ENCODE measurements around the gene AARSD1.
"Not testable (repeated sequence)": the region's sequence is repeated elsewhere in the genome, so short reads cannot be mapped to it uniquely, and the experiment has no call there.

The AARSD1 gene

DNA sequence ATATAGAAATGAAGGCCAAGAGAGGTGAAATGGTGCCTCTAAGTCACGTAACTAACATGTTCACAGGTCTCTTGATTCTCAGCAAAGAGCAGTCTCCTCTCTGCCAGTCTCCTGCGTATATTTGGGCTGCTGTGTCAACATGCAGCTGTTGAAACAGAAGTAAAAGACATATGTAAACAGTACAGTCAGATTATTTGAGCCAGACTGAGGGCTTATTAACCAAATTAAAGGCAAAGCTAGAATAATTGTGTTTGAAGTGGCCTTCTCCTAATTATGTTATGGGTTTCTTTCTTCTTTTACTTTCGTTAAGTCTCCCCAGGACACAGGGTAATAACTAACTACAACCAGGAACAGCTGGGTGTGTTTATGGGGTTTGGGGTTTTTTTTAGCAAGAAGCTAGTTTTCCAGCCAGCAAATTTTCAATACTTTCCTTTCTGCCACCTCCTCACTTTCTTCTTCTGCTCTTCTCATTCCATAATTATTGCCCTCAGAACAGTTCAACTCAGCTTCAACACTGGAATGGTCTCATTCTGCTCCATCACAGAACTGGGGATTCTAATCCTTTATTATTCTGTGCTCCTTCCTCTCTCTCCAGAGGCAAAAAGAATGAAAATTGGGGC is 45.2 kb downstream of the AARSD1 start:
- H3K27ac ChIP-seq, result no peak overlapping the region
- TF ChIP-seq, protein P1, sequence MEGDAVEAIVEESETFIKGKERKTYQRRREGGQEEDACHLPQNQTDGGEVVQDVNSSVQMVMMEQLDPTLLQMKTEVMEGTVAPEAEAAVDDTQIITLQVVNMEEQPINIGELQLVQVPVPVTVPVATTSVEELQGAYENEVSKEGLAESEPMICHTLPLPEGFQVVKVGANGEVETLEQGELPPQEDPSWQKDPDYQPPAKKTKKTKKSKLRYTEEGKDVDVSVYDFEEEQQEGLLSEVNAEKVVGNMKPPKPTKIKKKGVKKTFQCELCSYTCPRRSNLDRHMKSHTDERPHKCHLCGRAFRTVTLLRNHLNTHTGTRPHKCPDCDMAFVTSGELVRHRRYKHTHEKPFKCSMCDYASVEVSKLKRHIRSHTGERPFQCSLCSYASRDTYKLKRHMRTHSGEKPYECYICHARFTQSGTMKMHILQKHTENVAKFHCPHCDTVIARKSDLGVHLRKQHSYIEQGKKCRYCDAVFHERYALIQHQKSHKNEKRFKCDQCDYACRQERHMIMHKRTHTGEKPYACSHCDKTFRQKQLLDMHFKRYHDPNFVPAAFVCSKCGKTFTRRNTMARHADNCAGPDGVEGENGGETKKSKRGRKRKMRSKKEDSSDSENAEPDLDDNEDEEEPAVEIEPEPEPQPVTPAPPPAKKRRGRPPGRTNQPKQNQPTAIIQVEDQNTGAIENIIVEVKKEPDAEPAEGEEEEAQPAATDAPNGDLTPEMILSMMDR (conservative IDR thresholded peaks at IDR 0.05; ENCODE audit: low read depth), result no peak
- DNase-seq (ENCODE audit: low spot score), result no peak
- ChIA-PET CTCF (interaction anchor here (0.6 kb wide), 1 partner anchor 11 kb away, joined by 4 read pairs; no protein-coding TSS in a partner anchor), POLR2A (ENCODE audit: low non-redundant PET) (no interaction called here)

DNA sequence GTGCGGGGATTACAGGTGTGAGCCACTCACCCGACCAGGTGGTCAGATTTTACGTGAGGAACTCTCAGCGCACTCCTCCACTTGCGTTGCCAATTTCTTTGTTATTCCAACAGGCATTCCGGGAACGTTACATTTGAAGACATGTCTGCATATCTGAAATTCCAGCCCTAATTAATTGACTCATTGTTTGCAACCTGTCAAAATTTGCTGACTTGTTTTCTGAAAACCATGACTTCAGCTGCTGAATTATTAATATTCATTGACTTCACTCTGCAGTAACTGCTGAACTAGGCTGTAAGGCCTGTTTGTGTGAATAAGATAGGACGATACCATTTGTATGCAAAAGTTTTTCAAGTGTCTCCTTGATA is 47.0 kb downstream of the AARSD1 start:
- ChIA-PET POLR2A (ENCODE audit: low non-redundant PET) (no interaction called here), CTCF (interaction anchor here (0.6 kb wide), 1 partner anchor 961 kb away, joined by 3 read pairs; no protein-coding TSS in a partner anchor)
- no peak for DNase-seq (ENCODE audit: low spot score)
- TF ChIP-seq, protein P1 (conservative IDR thresholded peaks at IDR 0.05; ENCODE audit: low read depth), result no peak
- no peak overlapping the region for H3K27ac ChIP-seq

DNA sequence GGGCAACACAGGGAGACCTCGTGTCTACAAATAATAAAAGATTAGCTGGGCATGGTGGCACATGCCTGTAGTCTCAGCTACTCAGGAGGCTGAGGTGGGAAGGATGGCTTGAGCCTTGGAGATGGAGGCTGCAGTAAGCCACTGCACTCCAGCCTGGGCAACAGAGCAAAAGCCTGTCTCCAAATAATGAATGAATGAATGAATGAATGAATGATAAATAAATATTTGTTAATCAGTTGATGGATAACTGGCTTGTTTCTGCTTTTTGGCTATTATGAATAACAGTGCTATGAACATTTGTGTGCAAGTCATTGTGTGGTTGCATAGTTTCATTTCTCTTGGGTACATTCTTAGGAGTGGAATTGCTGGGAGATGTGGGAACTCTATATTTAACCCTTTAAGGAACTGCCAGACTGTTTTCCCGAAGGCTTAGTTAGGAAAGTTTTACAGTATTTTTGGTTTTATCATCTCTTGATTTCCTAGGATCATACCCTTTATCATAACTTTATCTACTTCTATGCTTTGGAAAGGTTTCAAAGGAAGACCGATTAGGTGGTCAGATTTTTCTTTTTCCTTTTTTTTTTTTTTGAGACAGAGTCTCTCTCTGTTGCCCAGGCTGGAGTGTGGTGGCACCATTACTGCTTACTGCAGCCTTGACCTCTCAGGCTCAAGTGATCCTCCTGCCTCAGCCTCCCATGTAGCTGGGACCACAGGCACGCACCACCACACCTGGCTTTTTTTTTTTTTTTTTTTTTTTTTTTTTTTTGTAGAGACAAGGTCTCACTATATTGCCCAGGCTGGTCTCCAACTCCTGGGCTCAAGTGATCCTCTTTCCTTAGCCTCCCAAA is 47.6 kb downstream of the AARSD1 start:
- H3K27ac ChIP-seq; DNase-seq (ENCODE audit: low spot score); CTCF ChIA-PET; POLR2A ChIA-PET (ENCODE audit: low non-redundant PET): not testable (repeated sequence)

DNA sequence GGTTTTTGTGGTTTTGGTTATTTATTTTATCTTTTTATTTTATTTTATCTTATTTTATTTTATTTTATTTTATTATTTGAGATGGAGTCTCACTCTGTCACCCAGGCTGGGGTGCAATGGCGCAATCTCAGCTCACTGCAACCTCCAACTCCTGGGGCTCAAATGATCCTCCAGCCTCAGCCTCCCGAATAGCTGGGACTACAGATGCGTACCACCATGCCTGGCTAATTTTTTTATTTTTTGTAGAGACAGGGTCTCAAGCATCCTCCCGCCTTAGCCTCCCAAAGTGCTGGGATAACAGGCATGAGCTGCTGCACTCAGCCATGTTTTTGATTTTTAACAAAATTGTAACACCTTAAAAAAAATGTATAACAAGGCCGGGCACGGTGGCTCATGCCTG is 49.0 kb downstream of the AARSD1 start:
- CTCF ChIA-PET; POLR2A ChIA-PET (ENCODE audit: low non-redundant PET); H3K27ac ChIP-seq; DNase-seq (ENCODE audit: low spot score): not testable (repeated sequence)

DNA sequence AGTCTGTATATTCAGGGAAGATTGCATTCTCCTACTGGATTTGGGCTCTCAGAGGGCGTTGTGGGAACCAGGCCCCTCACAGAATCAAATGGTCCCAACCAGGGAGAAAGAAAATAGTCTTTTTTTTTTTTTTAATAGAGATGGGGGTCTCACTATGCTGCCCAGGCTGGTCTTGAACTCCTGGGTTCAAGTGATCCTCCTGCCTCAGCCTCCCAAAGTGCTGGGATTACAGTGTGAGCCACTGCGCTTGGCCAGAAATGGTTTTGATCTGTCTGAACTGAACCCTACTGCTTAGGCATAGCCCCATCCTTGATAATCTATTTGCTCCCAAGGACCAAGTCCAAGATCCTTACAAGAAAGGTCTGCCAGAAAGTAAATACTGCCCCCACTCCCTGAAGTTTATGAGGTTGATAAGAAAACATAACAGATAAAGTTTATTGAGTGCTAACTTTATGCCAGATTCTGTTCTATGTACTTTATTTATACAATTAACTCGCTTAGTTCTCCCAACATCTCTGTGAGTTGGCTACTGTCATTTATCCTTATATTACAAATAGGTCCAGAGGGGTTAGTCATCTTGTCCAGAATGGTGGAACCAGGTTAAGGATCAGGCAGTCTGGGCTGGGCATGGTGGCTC is 50.2 kb downstream of the AARSD1 start:
- ChIA-PET CTCF (interaction anchor here (0.7 kb wide), 1 partner anchor 1029 kb away, joined by 5 read pairs; no protein-coding TSS in a partner anchor), POLR2A (ENCODE audit: low non-redundant PET) (no interaction called here)
- DNase-seq (ENCODE audit: low spot score), result no peak
- H3K27ac ChIP-seq, result no peak overlapping the region
- TF ChIP-seq, protein P1 (conservative IDR thresholded peaks at IDR 0.05; ENCODE audit: low read depth), result no peak

DNA sequence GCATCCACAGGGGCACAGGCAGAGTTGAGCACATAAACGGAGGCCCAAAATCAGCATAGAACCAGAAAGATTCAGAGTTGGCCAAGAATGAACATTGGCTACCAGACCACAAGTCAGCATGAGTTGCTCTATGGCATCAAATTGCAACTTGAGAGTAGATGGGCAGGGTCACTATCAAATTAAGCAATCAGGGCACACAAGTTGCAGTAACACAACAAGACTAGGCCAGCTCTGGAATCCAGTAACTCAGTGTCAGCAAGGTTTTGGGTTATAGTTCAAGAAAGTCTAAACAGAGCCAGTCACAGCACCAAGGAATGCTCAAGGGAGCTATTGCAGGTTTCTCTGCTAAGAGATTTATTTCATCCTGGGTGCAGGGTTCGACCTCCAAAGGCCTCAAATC is 50.7 kb downstream of the AARSD1 start:
- CTCF ChIA-PET, result interaction anchor here (0.7 kb wide), 1 partner anchor 1029 kb away, joined by 5 read pairs; no protein-coding TSS in a partner anchor
- POLR2A ChIA-PET (ENCODE audit: low non-redundant PET), result no interaction called here
- no peak overlapping the region for H3K27ac ChIP-seq
- TF ChIP-seq, protein P1 (conservative IDR thresholded peaks at IDR 0.05; ENCODE audit: low read depth), result no peak
- no peak for DNase-seq (ENCODE audit: low spot score)

DNA sequence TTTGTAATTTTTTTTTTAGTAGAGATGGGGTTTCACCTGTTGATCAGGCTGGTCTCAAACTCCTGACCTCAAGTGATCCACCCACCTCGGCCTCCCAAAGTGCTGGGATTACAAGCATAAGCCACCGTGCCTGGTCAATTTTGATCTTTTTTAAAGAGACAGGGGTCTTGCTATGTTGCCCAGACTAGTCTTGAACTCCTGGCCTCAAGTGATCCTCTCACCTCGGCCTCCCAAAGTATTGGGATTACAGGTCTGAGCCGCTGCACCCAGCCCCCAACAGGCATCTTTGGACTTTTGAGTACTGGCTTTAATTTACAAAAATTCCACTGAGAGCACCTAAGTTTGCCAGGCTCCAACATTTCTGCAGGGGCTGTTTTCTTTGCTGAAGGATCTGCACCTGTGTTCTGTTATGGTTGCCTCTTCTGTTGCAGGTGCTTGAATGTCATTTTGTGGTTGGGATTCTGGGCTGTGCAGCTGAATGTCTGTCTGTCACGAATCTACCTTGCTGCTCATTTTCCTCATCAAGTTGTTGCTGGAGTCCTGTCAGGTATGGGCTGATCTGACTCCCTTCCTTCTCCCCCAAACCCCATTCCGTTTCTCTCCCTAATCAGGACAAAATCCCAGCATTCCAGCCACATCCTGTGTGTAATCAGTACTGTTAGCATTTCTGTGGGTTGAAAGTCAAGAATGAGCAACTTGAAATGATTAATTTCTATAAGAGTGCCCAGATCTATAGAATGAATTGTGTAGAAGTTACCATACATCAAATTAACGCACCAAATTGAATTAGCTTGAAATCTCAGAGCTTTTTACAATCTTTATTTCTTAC is 55.2 kb downstream of the AARSD1 start:
- no peak for DNase-seq (ENCODE audit: low spot score)
- H3K27ac ChIP-seq, result no peak overlapping the region
- ChIA-PET POLR2A (ENCODE audit: low non-redundant PET) (no interaction called here), CTCF (no interaction called here)
- TF ChIP-seq, protein P1 (conservative IDR thresholded peaks at IDR 0.05; ENCODE audit: low read depth), result no peak

Data from RWPE1 (cell line).